ENCODE data around the gene MRTFB.

MRTFB gene

GRCh38 chr16:14249291-14250032 is 178.3 kb downstream of the MRTFB start:
- H3K4me3 ChIP-seq (ENCODE audit: low read depth, low read length) = no peak overlapping the region
- DNase-seq (ENCODE audit: low read depth) = peak; percentile 22
- TF ChIP-seq CTCF (IDR thresholded peaks at IDR 0.05; ENCODE audit: low read depth, low read length, missing control alignments) = peak; percentile 82

DNA sequence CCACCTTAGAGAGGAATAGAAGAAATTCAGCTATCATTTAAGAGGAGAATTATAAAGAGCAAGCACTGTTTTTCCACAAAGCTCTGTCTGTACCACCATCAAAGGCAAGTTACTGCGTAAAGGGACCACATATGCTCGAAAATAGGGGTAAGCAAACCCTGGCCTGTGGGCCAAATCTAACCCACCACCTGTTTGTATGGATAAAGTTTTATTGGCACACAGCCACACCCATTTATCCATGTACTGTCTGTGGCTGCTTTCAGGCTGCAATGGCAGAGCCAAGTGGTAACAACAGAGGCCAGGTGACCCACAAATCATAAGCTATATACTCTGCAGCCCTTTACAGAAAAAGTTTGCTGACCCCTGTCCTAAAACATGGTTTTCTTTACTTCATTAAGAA is 180.3 kb downstream of the MRTFB start:
- DNase-seq (ENCODE audit: low read depth) = no peak
- no peak for TF ChIP-seq CTCF (IDR thresholded peaks at IDR 0.05; ENCODE audit: low read depth, low read length, missing control alignments)

GRCh38 chr16:14252860-14253259 is 181.7 kb downstream of the MRTFB start:
- no peak overlapping the region for H3K4me3 ChIP-seq (ENCODE audit: low read depth, low read length)
- TF ChIP-seq CTCF (IDR thresholded peaks at IDR 0.05; ENCODE audit: low read depth, low read length, missing control alignments) = no peak
- DNase-seq (ENCODE audit: low read depth) = no peak

More for the DNA sequence above, 180.3 kb downstream of the MRTFB start:
- H3K4me3 ChIP-seq (ENCODE audit: low read depth, low read length) = no peak overlapping the region

DNA sequence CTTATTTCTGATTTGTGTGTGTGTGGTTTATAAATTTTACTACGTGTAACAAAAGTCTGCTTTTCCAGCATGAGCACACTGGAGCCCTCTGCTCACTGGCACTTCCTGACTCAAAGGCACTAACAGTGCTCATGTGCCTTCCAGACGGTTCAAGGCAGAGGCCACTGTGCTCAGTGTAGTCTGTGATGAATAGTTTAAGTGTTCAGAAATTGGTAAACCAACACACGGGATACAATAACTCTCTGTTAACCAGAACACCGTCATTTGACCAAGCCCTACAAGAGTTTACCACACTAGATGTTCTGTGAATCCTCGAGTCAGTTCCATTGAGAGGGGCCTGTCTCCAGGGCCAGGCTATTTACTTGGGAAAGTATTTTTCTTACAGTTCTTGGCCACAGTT is 191.9 kb downstream of the MRTFB start:
- TF ChIP-seq CTCF (IDR thresholded peaks at IDR 0.05; ENCODE audit: low read depth, low read length, missing control alignments) = no peak
- no peak overlapping the region for H3K4me3 ChIP-seq (ENCODE audit: low read depth, low read length)
- DNase-seq (ENCODE audit: low read depth) = no peak

GRCh38 chr16:14263769-14264168 is 192.7 kb downstream of the MRTFB start:
- no peak overlapping the region for H3K4me3 ChIP-seq (ENCODE audit: low read depth, low read length)
- TF ChIP-seq CTCF (IDR thresholded peaks at IDR 0.05; ENCODE audit: low read depth, low read length, missing control alignments) = no peak
- DNase-seq (ENCODE audit: low read depth) = no peak

- no peak for DNase-seq (ENCODE audit: low read depth)
- no peak for TF ChIP-seq CTCF (IDR thresholded peaks at IDR 0.05; ENCODE audit: low read depth, low read length, missing control alignments)
- no peak overlapping the region for H3K4me3 ChIP-seq (ENCODE audit: low read depth, low read length)
Observed at GRCh38 chr16:14264327-14264943, 193.3 kb downstream of the MRTFB start.

DNA sequence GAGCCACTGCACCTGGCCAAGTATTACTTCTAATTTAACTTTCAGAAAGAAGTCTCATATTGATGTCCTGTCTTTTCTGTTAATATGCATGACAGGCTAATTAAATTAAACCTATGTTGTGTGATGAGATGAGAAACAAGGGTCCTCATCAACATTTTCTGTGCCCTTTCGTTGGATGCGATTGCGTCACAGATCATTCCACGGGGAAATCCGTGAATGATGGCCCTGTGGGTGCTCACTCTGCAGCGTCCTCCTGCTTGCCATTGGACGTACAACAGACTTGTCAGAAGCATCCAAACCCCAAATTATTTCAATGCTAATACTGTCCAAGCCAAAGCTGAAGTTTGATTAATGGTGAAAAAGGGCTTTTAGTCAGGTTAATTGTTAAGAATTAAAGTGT is 197.0 kb downstream of the MRTFB start:
- DNase-seq (ENCODE audit: low read depth) = no peak
- H3K4me3 ChIP-seq (ENCODE audit: low read depth, low read length) = no peak overlapping the region
- no peak for TF ChIP-seq CTCF (IDR thresholded peaks at IDR 0.05; ENCODE audit: low read depth, low read length, missing control alignments)
